DMS53 treated with DMSO at 0.1 percent for 48 hours (cell line): ENCODE measurements around the gene CSH1.
"Not testable (repeated sequence)": the region's sequence is repeated elsewhere in the genome, so short reads cannot be mapped to it uniquely, and the experiment has no call there.

Experiments
- DNase-seq: peaks from one replicate; lab custom pipeline; 2025; ENCODE audit not compliant: unreplicated experiment; lab: John Stamatoyannopoulos, UW

The CSH1 gene

DNA sequence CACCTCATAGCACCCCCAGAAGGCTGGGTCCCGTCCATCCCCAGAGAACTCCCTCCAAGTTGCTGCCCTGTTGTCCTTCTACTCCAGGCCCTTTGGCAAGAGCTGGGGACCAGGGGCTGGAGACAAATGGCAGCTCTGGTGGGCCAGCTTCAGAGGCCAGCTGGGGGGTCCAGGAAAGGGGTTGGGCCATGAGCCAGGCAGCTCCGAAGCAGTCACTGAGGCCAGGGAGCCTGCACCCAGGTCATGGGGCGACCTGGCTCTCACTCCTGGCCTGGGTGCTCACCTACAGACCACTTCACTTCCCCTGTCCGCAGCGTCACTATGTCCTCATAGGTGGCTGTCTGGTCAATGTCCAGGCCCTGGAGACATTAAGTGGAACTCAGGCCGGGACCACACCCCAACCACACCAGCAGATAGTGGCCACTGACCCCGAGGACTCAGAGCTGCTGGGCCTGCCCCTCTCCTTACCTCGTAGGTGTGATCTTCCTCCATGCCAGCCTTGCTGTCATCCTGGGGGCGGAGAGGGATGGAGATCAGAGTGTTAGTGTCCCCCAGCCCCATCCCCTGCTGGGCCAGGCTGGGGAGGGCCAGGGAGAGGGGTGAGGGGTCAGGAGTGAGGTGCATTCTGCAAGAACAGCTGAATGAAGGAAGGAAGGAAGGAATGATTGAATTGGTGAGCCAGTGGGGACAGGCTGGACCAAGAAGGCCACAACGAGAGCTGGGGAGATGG is 32.8 kb upstream of the CSH1 start:
- DNase-seq, result no peak

- no peak for DNase-seq
Observed at GRCh38 chr17:63928172-63928666, 31.8 kb upstream of the CSH1 start.

DNA sequence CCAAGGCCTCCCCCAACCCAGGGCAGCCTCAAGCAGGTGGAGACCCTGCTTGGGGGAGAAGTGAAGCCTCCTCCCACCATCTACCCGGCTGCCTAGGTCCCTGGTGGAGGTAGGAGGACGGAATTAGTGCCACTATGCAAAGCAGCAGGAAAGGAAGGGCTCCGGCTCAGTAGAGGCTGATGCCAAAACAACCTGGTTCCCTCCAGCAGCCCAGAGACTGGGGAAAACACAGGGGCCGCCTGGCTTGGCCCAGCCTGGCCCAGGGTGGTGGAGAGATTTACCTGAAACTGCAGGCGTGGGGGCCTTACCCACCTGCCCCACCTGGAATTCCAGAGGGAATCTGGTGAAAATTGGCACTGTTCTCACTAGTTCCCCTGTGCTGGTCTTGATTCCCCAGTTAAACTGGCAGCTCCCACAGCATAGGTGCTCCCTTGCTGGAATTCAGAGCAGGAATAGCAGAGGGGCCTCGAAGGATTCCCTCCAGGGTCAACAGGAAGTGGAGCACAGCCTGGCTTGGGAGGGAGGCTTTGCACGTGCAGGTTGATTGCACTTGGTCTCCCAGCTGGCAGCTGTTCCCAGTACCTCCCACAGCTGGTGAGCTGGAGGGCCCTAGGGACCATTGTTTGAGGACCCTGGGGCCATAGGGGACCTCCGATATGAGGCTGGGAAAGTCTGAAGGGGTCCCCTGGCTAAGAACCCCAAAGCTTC is 31.2 kb upstream of the CSH1 start:
- no peak for DNase-seq

GRCh38 chr17:63926164-63926563 is 29.8 kb upstream of the CSH1 start:
- DNase-seq, result no peak

DNA sequence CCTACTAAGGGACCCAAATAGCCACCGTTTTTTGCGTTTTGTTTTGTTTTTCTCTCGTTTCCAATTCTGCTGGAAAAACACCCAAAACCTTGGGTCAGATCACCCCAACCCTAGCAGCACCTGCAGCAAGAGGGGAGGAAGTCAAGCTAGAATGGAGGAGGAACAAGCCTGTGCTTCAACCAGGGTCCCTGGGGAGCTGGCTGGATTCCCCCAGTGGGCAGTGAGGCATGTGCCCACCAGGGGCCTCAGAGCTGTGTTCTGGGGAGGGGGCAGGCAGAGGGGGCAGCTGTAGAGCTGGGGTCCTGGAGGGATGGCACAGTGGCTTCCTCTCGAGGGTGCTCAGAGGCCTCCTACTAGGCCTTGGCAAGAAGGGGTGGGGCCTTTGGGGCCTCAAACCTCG is 29.2 kb upstream of the CSH1 start:
- no peak for DNase-seq

DNA sequence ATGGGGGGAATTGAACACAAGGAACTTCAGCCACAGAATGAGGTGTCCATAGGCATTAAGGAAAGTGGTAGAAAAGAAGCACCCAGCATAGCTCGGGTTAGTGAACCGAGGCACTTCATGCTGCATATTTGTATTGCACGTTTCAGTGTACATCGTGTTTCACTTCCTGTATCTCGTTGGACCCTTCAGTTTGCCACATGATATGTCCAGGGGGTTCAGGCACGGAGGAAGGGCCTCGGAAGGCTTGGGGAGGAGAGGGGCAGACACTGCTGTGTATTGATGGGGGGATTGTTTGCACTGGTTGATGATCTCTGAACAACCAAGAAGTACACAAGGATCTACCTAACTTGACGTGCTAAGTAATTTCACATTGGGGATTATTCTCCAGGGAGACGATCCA is 26.0 kb upstream of the CSH1 start:
- DNase-seq, result not testable (repeated sequence)

- not testable (repeated sequence) for DNase-seq
Observed at GRCh38 chr17:63920779-63921178, 24.4 kb upstream of the CSH1 start.

GRCh38 chr17:63920050-63920449 is 23.7 kb upstream of the CSH1 start:
- DNase-seq, result not testable (repeated sequence)

- no peak for DNase-seq
Observed at GRCh38 chr17:63919311-63919723, 22.9 kb upstream of the CSH1 start.

DNA sequence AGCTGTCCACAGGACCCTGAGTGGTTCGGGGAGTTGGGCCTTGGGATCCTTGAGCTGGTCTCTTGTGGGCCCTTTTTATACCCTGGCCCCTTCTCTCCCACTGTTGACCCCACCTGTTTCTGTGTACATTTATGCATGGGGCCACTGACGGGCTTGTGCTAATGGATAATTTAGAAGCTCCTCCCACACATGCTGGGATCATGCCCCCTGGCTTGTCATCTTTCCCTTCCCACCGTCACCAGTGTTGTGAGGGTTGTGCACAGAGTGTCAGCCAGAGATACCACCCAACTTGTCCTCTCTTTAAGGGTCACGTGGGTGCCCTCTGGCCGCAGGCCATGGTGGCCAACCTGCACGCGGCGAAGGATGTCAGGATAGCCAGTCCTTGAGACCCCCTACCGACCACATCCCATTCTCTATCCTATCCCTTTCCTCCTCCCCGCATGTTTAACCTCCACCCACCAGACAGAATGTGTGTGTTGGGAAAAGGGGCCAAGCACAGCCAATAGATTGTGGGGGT is 22.5 kb upstream of the CSH1 start, which contains the start of gene GH1:
Gene GH1, minus strand, starts transcription at position 51 of the 517 bp plus-strand sequence. CDS start 63 bp downstream, outside the sequence.
- DNase-seq, result not testable (repeated sequence)

GRCh38 chr17:63918305-63918704 is 21.9 kb upstream of the CSH1 start:
- no peak for DNase-seq

- no peak for DNase-seq
Observed at GRCh38 chr17:63917646-63918045, 21.3 kb upstream of the CSH1 start.

GRCh38 chr17:63917206-63917605 is 20.8 kb upstream of the CSH1 start:
- DNase-seq, result not testable (repeated sequence)

DNA sequence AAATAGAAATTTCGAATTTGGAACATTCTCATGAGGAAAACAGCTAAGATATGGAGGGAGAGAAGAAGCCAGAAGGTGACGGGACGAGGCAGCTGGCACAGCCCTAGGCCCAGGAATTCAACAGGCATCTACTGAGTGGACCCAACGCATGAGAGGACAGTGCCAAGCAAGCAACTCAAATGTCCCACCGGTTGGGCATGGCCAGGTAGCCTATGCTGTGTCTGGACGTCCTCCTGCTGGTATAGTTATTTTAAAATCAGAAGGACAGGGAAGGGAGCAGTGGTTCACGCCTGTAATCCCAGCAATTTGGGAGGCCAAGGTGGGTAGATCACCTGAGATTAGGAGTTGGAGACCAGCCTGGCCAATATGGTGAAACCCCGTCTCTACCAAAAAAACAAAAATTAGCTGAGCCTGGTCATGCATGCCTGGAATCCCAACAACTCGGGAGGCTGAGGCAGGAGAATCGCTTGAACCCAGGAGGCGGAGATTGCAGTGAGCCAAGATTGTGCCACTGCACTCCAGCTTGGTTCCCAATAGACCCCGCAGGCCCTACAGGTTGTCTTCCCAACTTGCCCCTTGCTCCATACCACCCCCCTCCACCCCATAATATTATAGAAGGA is 20.3 kb upstream of the CSH1 start:
- no peak for DNase-seq

- DNase-seq, result not testable (repeated sequence)
Observed at GRCh38 chr17:63915753-63916152, 19.4 kb upstream of the CSH1 start.

GRCh38 chr17:63914471-63914870 is 18.1 kb upstream of the CSH1 start:
- no peak for DNase-seq

- DNase-seq, result no peak
Observed at GRCh38 chr17:63911657-63912100, 15.3 kb upstream of the CSH1 start.

DNA sequence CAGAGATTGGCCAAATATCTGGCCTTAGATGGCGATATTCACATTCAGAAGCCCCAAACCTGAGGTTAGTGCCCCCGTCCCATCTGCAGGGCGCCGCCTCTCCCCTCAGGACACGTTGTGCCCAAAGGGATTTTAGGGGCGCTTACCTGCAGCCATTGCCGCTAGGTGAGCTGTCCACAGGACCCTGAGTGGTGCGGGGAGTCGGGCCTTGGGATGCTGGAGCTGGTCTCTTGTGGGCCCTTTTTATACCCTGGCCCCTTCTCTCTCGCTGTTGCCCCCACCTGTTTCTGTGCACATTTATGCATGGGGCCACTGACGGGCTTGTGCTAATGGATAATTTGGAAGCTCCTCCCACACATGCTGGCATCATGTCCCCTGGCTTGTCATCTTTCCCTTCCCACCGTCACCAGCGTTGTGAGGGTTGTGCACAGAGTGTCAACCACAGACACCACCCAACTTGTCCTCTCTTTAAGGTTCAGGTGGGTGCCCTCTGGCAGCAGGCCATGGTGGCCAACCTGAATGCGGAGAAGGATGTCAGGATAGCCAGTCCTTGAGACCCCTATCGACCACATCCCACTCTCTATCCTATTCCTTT is 14.8 kb upstream of the CSH1 start, which contains the start of gene CSHL1:
Gene CSHL1, minus strand, starts transcription at position 218 of the 595 bp plus-strand sequence. Its CDS starts 62 bp downstream, at position 156.
- DNase-seq, result no peak

DNA sequence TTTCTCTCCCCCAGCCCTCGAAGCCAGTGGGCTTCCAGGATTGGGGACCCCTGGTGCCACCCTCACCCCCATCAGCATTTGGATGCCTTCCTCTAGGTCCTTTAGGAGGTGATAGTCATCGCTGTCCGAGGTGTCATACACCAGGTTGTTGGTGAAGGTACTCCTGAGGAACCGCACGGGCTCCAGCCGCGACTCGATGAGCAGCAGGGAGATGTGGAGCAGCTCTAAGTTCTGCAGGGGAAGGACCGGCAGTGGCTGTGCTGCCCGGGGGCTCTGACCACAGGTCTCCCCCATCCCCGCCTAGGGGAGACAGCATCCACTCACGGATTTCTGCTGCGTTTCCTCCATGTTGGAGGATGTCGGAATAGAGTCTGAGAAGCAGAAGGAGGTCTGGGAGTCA is 13.7 kb upstream of the CSH1 start:
- no peak for DNase-seq

DNA sequence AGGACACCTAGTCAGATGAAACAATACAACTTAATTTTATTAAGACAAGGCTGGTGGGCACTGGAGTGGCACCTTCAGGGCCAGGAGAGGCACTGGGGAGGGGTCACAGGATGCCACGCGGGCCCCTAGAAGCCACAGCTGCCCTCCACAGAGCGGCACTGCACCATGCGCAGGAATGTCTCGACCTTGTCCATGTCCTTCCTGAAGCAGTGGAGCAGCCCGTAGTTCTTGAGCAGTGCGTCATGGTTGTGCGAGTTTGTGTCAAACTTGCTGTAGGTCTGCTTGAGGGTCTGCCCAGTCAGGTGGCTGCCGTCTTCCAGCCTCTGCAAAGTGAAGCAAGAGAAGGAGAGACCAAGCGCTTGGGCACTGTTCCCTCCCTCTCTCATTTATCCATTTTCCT is 13.2 kb upstream of the CSH1 start:
- not testable (repeated sequence) for DNase-seq
